ENCODE data around the gene DPF1.

Gene DPF1

GRCh38 chr19:38221919-38222830, 1.8 kb downstream of the DPF1 start:
- FAIRE-seq (no peak), DNase-seq (ENCODE audit: low spot score) (no peak)

GRCh38 chr19:38221421-38221820, 2.6 kb downstream of the DPF1 start:
- FAIRE-seq = no peak

GRCh38 chr19:38219221-38219620, 4.8 kb downstream of the DPF1 start:
- DNase-seq (ENCODE audit: low spot score) = no peak
- no peak for FAIRE-seq

More at GRCh38 chr19:38221421-38221820, 2.6 kb downstream of the DPF1 start:
- no peak for DNase-seq (ENCODE audit: low spot score)

- DNase-seq (ENCODE audit: low spot score) (no peak), FAIRE-seq (no peak)
Observed at GRCh38 chr19:38218204-38218603, 5.8 kb downstream of the DPF1 start.

GRCh38 chr19:38216785-38217641, 7.0 kb downstream of the DPF1 start:
- no peak for FAIRE-seq

GRCh38 chr19:38213911-38214625, 10.0 kb downstream of the DPF1 start:
- FAIRE-seq (peak; percentile 50), DNase-seq (ENCODE audit: low spot score) (peak; percentile 95)

More at GRCh38 chr19:38216785-38217641, 7.0 kb downstream of the DPF1 start:
- no peak for DNase-seq (ENCODE audit: low spot score)

- no peak for FAIRE-seq
- no peak for DNase-seq (ENCODE audit: low spot score)
Observed at GRCh38 chr19:38213469-38213868, 10.6 kb downstream of the DPF1 start.

- DNase-seq (ENCODE audit: low spot score) = no peak
- FAIRE-seq = no peak
Observed at GRCh38 chr19:38211766-38212165, 12.3 kb downstream of the DPF1 start.

GRCh38 chr19:38211151-38211591, 12.9 kb downstream of the DPF1 start:
- DNase-seq (ENCODE audit: low spot score) = no peak

GRCh38 chr19:38210458-38210987, 13.5 kb downstream of the DPF1 start:
- DNase-seq (ENCODE audit: low spot score) = no peak
- FAIRE-seq = no peak

More at GRCh38 chr19:38211151-38211591, 12.9 kb downstream of the DPF1 start:
- FAIRE-seq = no peak

- no peak for DNase-seq (ENCODE audit: low spot score)
- FAIRE-seq = no peak
Observed at GRCh38 chr19:38209671-38210457, 14.2 kb downstream of the DPF1 start.

- no peak for DNase-seq (ENCODE audit: low spot score)
Observed at GRCh38 chr19:38209152-38209551, 14.9 kb downstream of the DPF1 start.

GRCh38 chr19:38208571-38208970, 15.5 kb downstream of the DPF1 start:
- FAIRE-seq = no peak
- DNase-seq (ENCODE audit: low spot score) = no peak

More at GRCh38 chr19:38209152-38209551, 14.9 kb downstream of the DPF1 start:
- no peak for FAIRE-seq

GRCh38 chr19:38207543-38207942, 16.5 kb downstream of the DPF1 start:
- FAIRE-seq = no peak

GRCh38 chr19:38206928-38207327, 17.1 kb downstream of the DPF1 start:
- DNase-seq (ENCODE audit: low spot score) (no peak), FAIRE-seq (no peak)

More at GRCh38 chr19:38207543-38207942, 16.5 kb downstream of the DPF1 start:
- DNase-seq (ENCODE audit: low spot score) = no peak

GRCh38 chr19:38206006-38206745, 17.8 kb downstream of the DPF1 start:
- no peak for DNase-seq (ENCODE audit: low spot score)

GRCh38 chr19:38204728-38205127, 19.3 kb downstream of the DPF1 start:
- FAIRE-seq (no peak), DNase-seq (ENCODE audit: low spot score) (no peak)

More at GRCh38 chr19:38206006-38206745, 17.8 kb downstream of the DPF1 start:
- FAIRE-seq = no peak

- no peak for DNase-seq (ENCODE audit: low spot score)
- FAIRE-seq = no peak
Observed at GRCh38 chr19:38204096-38204495, 19.9 kb downstream of the DPF1 start.

- no peak for FAIRE-seq
Observed at GRCh38 chr19:38203197-38203596, 20.8 kb downstream of the DPF1 start.

More at GRCh38 chr19:38203197-38203596, 20.8 kb downstream of the DPF1 start:
- DNase-seq (ENCODE audit: low spot score) = no peak
